Breast epithelium (tissue), 3 donors: ENCODE results near the gene B4GALNT3.

Source experiments
- POLR2AphosphoS5 ChIP-seq, 3 donors: sonication (generic); formaldehyde crosslinking; IDR thresholded peaks; one replicate each; pipeline ENCODE4 v1.6.1; 2017; ENCODE audit warnings: antibody characterized with exemption in 3 of 3
- TF ChIP-seq, protein P1 (sequence below), 3 donors: fragments of 450-650 bp; IDR thresholded peaks; one replicate each; pipeline ENCODE4 v1.5.1; 2016 to 2017; ENCODE audit warnings: antibody characterized with exemption in 3 of 3, mild to moderate bottlenecking in 3 of 3, moderate library complexity in 3 of 3

DNA sequence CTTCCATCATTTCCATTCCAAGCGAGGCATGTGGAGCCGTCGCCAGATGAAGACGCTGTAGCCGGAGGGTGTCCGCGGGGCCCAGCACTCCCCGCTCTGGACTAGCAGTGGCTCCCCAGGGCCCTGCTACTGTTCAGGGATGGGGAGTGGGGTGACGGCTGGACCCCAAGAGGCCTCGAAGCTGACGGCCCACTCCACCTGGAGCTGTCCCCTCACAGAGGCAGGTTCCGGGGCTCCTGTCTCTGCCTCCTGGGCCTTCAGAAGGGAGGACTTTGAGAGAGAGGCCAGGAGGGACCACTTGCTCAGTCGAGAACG is 101.6 kb downstream of the B4GALNT3 start:
- TF ChIP-seq POLR2AphosphoS5 (IDR thresholded peaks at IDR 0.05), result no peak
- TF ChIP-seq, protein P1, sequence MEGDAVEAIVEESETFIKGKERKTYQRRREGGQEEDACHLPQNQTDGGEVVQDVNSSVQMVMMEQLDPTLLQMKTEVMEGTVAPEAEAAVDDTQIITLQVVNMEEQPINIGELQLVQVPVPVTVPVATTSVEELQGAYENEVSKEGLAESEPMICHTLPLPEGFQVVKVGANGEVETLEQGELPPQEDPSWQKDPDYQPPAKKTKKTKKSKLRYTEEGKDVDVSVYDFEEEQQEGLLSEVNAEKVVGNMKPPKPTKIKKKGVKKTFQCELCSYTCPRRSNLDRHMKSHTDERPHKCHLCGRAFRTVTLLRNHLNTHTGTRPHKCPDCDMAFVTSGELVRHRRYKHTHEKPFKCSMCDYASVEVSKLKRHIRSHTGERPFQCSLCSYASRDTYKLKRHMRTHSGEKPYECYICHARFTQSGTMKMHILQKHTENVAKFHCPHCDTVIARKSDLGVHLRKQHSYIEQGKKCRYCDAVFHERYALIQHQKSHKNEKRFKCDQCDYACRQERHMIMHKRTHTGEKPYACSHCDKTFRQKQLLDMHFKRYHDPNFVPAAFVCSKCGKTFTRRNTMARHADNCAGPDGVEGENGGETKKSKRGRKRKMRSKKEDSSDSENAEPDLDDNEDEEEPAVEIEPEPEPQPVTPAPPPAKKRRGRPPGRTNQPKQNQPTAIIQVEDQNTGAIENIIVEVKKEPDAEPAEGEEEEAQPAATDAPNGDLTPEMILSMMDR (IDR thresholded peaks at IDR 0.05), result no peak
